ENCODE results near the gene PIK3IP1.

Gene PIK3IP1

DNA sequence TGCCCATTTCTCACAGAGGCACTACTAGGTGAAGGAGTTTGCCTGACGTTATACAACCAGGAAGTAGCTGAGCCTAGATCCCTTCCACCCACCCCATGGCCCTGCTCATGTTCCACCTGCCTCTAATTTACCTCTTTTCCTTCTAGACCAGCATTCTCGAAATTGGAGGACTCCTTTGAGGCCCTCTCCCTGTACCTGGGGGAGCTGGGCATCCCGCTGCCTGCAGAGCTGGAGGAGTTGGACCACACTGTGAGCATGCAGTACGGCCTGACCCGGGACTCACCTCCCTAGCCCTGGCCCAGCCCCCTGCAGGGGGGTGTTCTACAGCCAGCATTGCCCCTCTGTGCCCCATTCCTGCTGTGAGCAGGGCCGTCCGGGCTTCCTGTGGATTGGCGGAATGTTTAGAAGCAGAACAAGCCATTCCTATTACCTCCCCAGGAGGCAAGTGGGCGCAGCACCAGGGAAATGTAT, 14.1 kb downstream of the PIK3IP1 start:
- no peak for FAIRE-seq

DNA sequence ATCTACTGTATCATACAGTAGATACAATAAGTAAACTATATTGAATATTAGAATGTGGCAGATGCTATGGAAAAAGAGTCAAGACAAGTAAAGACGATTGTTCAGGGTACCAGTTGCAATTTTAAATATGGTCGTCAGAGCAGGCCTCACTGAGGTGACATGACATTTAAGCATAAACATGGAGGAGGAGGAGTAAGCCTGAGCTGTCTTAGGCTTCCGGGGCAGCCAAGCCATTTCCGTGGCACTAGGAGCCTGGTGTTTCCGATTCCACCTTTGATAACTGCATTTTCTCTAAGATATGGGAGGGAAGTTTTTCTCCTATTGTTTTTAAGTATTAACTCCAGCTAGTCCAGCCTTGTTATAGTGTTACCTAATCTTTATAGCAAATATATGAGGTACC, 14.5 kb downstream of the PIK3IP1 start:
- FAIRE-seq = no peak

DNA sequence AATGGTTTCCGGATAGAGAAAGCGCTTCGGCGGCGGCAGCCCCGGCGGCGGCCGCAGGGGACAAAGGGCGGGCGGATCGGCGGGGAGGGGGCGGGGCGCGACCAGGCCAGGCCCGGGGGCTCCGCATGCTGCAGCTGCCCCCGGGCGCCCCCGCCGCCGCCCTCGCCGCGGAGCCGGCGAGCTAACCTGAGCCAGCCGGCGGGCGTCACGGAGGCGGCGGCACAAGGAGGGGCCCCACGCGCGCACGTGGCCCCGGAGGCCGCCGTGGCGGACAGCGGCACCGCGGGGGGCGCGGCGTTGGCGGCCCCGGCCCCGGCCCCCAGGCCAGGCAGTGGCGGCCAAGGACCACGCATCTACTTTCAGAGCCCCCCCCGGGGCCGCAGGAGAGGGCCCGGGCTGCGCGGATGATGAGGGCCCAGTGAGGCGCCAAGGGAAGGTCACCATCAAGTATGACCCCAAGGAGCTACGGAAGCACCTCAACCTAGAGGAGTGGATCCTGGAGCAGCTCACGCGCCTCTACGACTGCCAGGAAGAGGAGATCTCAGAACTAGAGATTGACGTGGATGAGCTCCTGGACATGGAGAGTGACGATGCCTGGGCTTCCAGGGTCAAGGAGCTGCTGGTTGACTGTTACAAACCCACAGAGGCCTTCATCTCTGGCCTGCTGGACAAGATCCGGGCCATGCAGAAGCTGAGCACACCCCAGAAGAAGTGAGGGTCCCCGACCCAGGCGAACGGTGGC, 15.7 kb downstream of the PIK3IP1 start:
- no peak for FAIRE-seq

DNA sequence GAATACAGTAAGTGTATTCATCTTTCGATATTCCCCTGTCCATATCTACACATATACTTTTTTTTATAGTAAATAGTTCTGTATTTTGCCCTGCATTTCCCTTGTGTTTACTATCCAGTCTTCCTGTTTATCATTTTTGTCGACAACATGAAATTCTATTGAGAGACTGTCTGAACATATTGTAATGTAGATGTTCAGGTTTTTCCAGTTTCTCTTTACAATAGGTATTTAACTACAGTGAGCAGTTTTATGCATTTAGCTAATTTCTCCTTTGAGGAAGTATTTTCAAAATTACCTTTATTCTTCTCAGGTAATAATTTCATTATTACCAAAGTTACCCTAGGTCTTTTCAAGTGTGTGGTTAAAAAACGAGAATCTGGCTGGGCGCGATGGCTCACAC, 16.7 kb downstream of the PIK3IP1 start:
- FAIRE-seq = no peak

DNA sequence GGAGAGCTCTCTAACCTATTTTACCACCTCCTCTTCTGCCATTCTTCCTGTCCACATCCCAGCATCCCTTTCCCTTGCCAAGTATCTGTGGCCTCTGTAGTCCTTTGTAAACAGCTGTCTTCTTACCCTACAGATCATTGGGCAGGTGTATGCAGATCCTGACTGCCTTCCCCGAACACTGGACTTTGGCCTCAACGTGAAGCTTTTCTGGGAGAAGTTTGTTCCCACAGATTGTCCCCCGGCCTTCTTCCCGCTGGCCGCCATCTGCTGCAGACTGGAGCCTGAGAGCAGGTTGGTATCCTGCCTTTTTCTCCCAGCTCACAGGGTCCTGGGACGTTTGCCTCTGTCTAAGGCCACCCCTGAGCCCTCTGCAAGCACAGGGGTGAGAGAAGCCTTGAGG, 17.3 kb downstream of the PIK3IP1 start:
- no peak for FAIRE-seq

DNA sequence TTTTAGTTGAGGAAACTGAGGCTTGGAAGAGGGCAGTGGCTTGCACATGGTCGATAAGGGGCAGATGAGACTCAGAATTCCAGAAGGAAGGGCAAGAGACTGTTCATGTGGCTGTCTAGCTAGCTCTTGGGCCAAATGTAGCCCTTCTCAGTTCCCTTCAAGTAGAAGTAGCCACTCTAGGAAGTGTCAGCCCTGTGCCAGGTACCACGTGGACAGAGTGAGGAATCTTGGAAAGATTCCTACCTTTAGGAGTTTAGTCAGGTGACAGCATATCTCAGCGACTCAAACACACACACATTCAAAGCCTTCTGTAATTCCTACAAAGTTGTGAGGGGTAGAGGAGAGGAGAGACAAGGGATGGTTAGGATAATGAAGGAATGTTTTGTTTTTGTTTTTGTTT, 18.3 kb downstream of the PIK3IP1 start:
- FAIRE-seq = no peak

DNA sequence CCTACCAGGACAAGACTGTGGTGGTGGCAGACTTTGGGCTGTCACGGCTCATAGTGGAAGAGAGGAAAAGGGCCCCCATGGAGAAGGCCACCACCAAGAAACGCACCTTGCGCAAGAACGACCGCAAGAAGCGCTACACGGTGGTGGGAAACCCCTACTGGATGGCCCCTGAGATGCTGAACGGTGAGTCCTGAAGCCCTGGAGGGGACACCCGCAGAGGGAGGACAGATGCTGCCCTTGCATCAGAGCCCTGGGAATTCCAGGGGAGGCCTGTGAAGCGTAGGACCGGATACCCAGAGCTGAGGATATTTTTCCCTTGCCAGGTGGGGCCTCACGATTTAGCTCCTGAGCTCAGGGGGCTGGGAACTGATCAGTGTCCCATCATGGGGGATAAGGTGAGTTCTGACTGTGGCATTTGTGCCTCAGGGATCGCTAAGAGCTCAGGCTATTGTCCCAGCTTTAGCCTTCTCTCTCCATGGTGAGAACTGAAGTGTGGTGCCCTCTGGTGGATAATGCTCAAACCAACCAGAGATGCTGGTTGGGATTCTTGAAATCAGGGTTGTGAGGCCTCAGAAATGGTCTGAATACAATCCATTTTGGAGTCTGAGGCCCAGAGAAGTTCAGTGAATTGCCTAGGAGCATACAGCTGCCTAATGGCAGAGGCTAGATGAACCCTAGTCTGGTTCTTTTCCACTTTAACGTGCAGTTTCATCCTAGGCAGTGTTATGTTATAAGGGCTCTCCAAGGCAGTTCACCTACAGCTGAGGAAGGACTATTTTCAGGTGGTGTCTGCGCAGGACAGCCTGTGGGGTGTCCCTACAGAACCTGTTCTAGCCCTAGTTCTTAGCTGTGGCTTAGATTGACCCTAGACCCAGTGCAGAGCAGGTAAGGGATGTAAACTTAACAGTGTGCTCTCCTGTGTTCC, 19.5 kb downstream of the PIK3IP1 start:
- FAIRE-seq = no peak

DNA sequence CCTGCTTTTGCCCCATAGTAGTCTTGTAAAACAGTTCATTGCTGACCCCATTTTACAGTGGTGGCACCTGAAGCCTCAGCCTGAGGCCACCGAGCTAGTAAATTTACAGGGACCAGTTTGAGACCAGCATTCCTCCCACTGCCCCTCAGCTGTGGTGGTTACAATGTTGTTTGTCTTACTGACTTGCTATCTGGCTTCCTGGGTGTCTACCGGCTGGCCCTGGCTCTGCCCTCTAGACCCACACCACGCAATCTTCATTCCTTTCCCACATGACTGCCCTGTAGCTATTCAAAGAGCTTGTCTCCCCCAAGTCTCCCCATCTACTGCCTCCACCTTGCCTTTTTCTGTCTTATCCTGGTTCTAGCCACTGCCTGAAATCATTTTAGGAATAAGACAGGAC, 20.8 kb downstream of the PIK3IP1 start:
- no peak for FAIRE-seq

DNA sequence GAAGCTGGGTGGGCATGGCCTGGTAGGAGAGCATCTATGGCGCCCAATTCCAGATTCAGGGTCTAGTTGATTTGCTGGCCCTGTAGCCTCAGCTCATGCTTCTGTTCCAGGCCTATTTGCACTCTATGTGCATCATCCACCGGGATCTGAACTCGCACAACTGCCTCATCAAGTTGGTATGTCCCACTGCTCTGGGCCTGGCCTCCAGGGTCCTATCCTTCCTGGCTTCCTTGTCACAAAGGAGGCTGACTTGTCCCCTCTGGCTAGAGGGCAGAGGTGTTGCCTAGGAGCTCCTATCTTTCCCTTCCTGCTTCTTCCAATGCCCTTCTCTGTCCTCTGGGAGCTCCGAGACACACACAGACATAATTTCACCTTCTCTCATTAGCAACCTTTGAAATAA, 21.3 kb downstream of the PIK3IP1 start:
- no peak for FAIRE-seq

DNA sequence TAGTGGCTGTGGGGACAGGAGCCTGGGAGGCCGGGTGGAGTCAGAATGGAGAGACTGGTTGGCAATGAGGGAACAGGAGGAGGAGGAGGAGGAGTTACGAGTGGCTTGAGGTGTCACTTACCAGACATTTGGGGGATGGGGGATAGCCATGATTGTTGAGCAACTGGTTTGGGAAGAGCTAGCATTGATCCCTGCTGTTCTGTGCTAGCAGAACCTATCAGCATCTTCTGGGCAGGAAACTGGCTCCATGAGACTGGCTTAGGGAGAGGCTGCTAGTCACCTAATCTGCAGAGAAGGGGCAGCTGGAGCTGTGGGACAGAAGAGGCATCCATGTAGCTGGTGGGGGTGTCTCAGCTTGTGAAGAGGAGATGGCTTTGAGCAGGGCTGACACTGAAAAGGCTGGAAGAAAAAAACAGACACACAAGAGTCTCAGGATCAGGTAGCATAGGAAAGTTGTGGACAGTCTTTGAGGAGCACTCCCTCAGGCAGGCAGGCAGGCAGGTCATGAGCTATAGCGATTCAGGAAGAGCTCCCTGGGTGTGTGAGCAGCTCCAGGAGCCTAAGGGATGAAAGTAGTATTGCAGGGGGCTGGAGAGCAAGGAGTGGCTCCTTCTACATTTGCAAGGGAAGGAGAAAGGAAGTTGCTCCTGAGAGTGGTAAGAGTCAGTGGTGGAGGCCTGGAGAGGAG, 22.3 kb downstream of the PIK3IP1 start:
- FAIRE-seq = no peak

DNA sequence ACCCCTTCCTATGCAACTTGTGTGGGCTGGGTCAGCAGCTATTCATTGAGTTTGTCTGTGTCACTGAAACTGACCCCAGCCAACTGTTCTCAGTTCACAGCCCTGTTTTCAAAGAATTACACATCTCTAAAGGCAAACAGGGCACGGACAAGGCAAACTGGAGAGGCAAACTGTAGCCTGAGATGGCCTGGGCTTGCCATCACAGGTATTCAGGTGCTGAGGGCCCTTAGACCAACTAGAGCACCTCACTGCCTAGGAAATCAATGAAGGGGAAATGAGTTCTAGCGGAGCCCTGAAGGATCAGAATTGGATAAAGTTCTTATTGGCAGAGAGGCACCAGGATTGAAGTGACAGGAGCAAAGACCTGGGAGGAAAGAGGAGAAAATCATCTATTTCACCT, 24.0 kb downstream of the PIK3IP1 start:
- FAIRE-seq = no peak

DNA sequence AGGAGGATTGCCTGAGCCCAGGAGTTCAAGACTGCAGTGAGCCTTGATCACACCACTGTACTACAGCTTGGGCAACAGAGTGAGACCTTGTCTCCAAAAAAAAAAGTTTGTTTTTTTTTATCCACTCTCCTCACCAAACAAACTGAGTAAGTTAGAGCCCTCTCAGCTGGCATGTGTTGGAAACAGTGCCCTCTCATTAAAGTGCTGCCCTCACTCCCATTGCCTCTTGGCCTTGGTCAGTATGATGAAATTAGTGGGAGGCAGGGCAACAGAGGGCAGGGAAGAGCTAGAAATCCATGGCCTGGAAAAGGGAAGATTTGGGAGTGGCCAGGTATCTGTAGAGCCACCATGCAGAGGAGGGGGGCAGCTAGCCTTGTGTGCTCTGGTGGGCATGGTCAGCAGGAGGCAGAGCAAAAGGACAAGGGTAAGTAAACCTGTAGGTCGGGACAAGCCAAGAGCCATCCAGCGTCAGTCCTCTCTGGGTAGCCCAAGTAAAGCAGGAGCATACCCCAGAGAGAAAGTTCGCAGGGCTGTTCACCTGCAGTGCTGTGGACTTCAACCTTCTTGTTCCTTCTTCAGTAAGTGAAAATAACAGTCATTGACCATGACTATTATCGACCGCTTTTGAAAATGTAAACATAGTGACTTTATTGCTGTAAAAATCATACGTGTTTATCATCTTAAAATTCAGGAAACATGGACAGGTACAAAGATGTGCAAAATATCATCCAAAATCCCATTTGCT, 28.2 kb downstream of the PIK3IP1 start:
- no peak for FAIRE-seq

DNA sequence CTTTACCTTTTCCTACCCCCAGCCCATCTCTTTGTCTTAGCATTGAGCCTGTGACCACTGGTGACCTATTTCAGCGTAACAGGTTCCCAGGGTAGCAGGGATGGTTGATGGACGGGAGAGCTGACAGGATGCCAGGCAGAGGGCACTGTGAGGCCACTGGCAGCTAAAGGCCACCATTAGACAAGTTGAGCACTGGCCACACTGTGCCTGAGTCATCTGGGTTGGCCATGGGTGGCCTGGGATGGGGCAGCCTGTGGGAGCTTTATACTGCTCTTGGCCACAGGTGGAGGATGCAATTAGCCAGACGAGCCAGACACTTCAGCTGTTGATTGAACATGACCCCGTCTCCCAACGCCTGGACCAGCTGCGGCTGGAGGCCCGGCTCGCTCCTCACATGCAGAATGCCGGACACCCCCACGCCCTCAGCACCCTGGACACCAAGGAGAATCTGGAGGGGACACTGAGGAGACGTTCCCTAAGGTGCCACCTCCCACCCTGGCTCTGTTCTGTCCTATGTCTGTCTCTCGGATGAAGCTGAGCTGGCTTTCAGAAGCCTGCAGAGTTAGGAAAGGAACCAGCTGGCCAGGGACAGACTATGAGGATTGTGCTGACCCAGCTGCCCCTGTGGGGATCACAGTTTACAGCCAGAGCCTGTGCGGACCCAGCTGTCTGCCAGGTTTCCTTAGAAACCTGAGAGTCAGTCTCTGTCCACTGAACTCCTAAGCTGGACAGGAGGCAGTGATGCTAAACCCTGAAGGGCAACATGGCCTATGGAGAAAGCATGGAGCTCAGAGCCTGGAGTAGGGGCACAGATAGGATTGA, 29.8 kb downstream of the PIK3IP1 start:
- no peak for FAIRE-seq

DNA sequence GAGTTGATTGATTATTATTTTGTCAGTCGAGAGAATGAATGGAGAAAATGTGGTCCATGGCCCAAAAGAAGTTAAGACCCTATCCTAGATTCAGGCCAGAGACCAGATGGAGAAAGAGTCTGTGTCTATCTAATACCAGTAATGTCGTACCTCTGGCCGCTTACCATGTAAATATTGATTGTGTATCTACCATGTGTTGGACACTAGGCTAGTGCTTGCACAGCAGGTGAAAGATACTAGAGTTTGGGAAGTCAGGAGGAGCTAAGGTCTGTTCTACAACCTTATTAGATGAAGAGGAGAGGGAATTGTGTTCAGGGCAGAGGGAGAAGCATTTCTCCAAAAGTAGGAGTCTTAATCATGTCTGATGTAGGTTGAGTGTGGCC, 31.8 kb downstream of the PIK3IP1 start:
- no peak for FAIRE-seq

DNA sequence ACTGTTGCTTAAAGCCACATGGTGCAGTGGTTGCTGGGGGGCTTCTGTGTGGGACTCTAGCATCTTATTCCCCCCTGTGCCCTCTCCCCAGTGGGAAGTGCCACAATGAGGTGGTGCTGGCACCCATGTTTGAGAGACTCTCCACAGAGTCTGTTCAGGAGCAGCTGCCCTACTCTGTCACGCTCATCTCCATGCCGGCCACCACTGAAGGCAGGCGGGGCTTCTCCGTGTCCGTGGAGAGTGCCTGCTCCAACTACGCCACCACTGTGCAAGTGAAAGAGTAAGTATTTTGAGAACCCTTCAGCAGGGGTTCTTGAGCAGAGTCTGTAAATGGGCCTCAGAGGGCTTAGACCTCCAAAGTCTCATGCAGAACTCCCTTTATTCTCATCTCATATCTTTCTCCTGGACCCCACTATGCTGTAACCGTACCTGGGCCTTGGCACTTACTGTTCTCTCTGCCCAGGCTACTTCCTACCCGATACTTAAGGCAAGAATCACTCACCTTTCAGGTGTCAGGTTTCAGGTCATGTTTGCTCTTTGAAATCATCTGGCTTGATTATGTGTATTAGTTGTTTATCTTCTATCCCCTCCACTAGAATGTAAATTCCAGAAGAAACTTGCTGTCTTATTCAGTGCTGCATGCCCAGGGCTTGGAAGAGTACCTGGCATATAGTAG, 32.4 kb downstream of the PIK3IP1 start:
- FAIRE-seq = no peak

DNA sequence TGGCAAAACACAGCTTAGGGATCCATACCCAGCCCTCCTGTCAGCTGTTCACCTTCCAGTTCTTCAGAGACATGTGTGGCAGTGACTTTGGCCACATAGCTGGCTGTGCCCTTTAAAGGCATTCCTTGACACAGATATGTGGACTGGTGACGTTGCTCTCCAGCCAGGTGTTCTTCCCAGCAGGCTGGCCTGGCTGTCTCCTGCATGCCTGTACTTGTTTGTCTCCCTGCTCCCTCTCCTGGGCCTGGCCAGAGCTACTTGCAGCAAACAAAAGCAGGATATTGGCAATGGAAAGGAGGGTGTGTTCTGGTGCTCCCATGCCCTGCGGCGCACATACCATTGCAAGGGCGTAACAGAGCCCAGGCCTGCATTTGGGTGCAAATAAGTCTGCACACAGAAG, 38.3 kb downstream of the PIK3IP1 start:
- no peak for FAIRE-seq

DNA sequence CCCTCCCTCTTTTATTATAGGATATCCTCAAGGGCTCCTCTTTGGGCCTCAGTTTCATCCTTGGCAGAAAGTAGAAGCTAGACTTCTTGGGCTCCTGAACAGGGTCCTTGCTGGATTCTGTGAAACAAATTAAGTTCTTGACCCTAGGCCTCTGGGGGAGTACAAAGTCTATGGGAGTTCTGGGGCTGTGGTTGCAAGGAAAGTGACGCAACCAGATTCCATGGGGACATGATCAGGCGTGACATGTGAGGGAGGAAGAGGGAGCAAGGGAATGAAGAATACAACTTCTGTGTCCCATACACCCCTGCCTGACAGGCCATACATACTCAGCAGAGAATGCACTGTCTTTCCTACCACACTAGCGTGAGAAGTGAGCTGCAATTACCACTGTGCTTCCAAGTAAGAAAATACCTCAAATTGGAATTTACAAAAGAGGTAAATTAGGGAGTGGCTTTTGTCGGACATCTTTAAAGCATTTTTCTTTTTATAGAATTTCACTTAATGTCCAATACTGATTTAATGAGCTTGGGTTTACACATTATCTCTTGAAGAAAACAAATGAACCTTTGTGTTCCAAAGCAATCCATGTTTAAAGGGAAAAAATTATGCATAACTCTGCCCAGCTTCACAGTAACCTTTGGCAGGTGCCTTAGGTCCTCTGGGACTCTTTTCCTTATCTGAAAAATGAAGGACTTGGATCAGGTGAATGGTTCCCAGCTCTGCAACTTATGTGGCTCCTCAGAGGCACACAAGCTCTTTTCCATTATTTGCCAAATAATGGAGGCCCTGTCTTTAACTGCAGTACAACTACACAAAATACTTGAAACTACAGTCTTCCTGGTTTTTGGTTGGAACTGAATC, 41.3 kb downstream of the PIK3IP1 start:
- FAIRE-seq = no peak

DNA sequence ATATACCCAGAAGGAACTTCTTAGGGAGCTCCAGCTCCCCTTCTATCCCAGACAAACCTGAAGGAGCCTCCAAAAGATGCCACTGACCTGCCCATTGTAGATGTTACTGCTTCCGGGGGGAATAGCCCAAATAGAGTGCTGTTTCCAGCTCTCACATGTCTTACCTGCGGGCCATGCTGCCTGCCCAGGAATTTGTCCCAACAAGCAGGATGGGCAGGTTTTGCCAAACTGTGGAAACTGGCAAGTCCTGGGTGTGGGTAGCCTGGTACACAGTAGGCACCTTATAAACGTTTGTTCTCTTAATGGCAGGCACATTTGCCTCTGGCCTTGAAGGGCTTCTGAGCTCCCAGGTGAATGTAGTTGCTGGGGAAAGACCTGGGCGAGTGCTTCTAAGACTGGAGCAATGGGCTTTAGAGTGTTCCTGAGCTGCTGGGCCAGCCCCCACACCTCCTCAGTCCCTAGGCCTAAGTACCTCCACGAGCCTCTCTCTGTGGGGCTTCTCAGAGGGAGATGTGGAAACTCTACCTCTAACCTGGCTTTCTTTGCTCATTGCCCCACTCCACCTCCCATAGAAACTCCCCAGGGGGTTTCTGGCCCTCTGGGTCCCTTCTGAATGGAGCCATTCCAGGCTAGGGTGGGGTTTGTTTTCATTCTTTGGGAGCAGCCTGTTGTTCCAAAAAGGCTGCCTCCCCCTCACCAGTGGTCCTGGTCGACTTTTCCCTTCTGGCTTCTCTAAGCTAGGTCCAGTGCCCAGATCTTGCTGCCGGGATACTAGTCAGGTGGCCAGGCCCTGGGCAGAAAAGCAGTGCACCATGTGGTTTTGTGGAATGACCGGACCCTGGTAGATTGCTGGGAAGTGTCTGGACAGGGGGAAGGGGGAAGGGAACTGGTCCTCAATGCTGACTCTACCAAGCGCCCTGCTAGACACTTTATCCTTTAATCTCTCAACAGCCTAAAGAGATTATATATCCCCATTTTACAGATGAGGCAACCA, 43.0 kb downstream of the PIK3IP1 start:
- no peak for FAIRE-seq

Measured in colon (tissue), 2 donors.